Measurements from ENCODE around the gene VPS13D.

The VPS13D gene

GRCh38 chr1:12189328-12189682 is 40.5 kb upstream of the VPS13D start:
- in situ Hi-C loops (cut with MboI; ENCODE audit: low sequenced_read_pairs, unreplicated experiment): no loop called here
- no peak for TF ChIP-seq CTCF (IDR thresholded peaks at IDR 0.05; ENCODE audit: borderline replicate concordance, control extremely low read depth, extremely low read depth, insufficient read depth, missing control alignments)
- no peak for DNase-seq (ENCODE audit: low spot score)

- in situ Hi-C loops (cut with MboI; ENCODE audit: low sequenced_read_pairs, unreplicated experiment): no loop called here
- DNase-seq (ENCODE audit: low spot score): no peak
- TF ChIP-seq CTCF (IDR thresholded peaks at IDR 0.05; ENCODE audit: borderline replicate concordance, control extremely low read depth, extremely low read depth, insufficient read depth, missing control alignments): no peak
These were observed 38.4 kb upstream of the VPS13D start for GRCh38 chr1:12191242-12192032.

GRCh38 chr1:12194666-12195216 is 35.1 kb upstream of the VPS13D start:
- no peak for TF ChIP-seq CTCF (IDR thresholded peaks at IDR 0.05; ENCODE audit: borderline replicate concordance, control extremely low read depth, extremely low read depth, insufficient read depth, missing control alignments)
- in situ Hi-C loops (cut with MboI; ENCODE audit: low sequenced_read_pairs, unreplicated experiment): no loop called here
- DNase-seq (ENCODE audit: low spot score): no peak

GRCh38 chr1:12195416-12195815 is 34.4 kb upstream of the VPS13D start:
- no peak for TF ChIP-seq CTCF (IDR thresholded peaks at IDR 0.05; ENCODE audit: borderline replicate concordance, control extremely low read depth, extremely low read depth, insufficient read depth, missing control alignments)
- DNase-seq (ENCODE audit: low spot score): no peak
- in situ Hi-C loops (cut with MboI; ENCODE audit: low sequenced_read_pairs, unreplicated experiment): no loop called here

- in situ Hi-C loops (cut with MboI; ENCODE audit: low sequenced_read_pairs, unreplicated experiment): no loop called here
- TF ChIP-seq CTCF (IDR thresholded peaks at IDR 0.05; ENCODE audit: borderline replicate concordance, control extremely low read depth, extremely low read depth, insufficient read depth, missing control alignments): no peak
- DNase-seq (ENCODE audit: low spot score): no peak
These were observed 33.0 kb upstream of the VPS13D start for GRCh38 chr1:12196641-12197482.

GRCh38 chr1:12197483-12197880 is 32.3 kb upstream of the VPS13D start:
- DNase-seq (ENCODE audit: low spot score): no peak
- no peak for TF ChIP-seq CTCF (IDR thresholded peaks at IDR 0.05; ENCODE audit: borderline replicate concordance, control extremely low read depth, extremely low read depth, insufficient read depth, missing control alignments)
- in situ Hi-C loops (cut with MboI; ENCODE audit: low sequenced_read_pairs, unreplicated experiment): no loop called here

Measured in GM13976 (cell line).